Erythroblast (primary cell): Measurements from ENCODE around the gene CALML5.

Source experiments
- GATA1 ChIP-seq: IDR thresholded peaks from 2 replicates; pipeline ENCODE4 v1.6.1; 2011; ENCODE audit warnings: low read depth, mild to moderate bottlenecking, control low read depth, low read length, moderate library complexity
- POLR2A ChIP-seq: IDR thresholded peaks from 2 replicates; pipeline ENCODE4 v1.6.1; 2011; ENCODE audit warnings: mild to moderate bottlenecking, low read length

- no peak for TF ChIP-seq POLR2A
- TF ChIP-seq GATA1: no peak
Observed at GRCh38 chr10:5498791-5499492, 428 bp downstream of the CALML5 start.
